HG02571 (cell line): ENCODE measurements around the gene NUP98.
"Not testable (repeated sequence)": the region's sequence is repeated elsewhere in the genome, so short reads cannot be mapped to it uniquely, and the experiment has no call there.

Experiments
- ATAC-seq: cut with Tn5 transposase; IDR thresholded peaks from one replicate; pipeline ENCODE4 v1.9.1; 2021; ENCODE audit warnings: mild to moderate bottlenecking, moderate library complexity; ENCODE audit not compliant: unreplicated experiment

Gene NUP98

GRCh38 chr11:3802011-3802790, 4.8 kb upstream of the NUP98 start:
- no peak for ATAC-seq

GRCh38 chr11:3799873-3800272, 2.5 kb upstream of the NUP98 start:
- ATAC-seq, result no peak

GRCh38 chr11:3799143-3799542, 1.8 kb upstream of the NUP98 start:
- no peak for ATAC-seq

DNA sequence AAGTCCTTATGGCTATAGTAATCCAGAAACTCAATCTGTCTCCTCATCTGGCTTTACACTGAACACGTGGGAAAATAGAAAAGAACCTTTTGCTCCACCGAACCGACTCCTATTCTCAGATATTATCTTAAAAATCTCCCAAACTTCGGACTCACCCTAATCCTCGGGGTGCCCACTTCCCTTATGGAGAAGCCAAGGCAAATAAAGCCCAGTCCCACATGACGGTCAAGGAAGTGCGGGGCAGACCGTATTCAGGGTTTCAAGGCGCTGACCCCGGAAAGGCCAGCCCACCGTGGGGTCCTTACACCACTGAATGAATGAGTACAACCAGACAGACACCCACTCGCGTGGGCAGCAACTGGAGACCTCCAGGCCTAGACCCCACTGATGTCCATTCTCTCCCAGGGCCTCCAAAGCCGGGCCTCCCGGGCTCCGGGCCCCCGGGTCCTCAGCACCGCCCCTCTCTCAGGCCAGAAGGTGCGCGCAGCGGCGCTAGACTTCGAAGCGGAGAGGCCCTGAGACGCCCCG, 489 bp downstream of the NUP98 start:
- ATAC-seq, result peak; percentile 24

DNA sequence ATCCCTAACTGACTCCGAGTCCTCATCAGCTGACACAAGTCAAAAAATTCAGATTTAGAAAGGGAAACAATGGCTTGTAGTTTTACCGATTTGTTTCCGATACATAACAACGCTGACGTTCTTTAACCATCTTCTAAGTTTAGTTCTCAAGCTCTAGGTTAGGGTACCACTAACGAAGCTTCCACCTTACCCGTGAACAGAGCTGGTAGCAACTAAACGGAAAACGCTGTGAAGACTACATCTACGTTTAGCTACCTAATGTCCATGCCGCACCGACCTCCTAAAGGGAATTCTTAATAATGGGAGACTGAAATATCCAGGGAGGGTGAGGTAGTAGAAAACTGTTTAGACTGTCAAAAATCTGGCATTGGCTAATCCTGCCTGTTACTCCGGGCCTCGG, 1.0 kb downstream of the NUP98 start:
- no peak for ATAC-seq

DNA sequence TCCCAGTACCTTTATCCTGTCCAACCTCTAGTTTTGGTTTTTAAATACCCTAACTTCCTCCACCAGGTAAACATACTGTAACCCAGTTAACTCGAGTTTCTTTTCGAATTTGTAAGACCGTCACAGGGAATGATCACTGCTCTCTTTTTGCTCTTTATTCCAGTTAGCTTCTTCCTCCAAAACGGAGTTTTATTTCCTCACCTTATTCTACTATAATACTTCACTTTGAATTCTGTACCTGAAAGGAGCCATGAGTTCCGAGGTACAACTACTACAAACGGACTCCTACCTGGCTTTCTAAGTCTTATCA, 1.4 kb downstream of the NUP98 start:
- ATAC-seq, result no peak

DNA sequence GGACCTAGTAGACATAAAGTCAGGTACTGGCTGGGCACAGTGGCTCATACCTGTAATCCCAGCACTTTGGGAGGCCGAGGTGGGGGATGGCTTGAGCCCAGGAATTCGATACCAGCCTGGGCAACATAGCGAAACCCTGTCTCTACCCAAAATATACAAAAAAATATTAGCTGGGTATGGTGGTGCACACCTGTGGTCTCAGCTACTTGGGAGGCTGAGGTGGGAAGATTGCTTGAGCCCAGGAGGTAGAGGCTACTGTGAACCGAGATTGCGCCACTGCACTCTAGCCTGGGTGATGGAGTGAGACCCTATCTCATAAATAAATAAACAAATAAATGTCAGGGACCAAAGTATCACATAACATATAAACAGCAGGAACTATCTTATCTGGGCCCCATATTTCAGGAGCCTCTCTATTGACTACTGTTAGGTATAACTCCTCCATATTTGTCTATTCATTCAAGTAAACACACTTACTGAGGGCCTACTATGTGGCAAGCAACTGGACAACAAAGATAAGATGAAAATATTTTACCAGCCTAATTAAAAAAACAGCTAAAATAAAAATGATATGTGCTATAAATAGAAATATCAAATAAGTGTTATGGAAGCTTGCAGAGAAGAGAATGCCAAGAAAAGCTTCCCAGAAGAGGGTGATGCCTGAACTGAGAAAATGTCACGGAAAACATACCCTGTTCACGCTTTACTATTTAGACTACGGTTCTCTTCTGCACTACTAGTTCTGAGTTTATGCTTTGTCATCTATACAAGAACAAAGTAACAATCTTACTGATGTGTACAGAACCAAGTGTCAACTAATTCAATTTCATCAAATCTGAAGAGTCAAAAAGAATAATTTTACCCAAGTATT, 2.0 kb downstream of the NUP98 start:
- no peak for ATAC-seq

DNA sequence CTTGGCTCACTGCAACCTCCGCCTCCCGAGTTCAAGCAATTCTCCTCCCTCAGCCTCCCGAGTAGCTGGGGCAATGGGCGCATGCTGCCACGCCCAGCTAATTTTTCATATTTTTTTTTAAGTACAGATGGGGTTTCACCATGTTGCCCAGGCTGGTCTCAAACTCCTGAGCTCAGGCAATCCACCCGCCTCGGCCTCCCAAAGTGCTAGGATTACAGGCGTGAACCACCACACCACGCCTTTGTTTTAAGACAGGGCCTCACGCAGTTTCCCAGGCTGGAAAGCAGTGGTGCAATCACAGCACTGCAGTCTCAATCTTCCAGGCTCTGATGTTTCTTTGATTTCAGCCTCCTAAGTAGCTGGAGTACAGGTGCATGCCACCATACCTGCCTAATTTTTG, 3.0 kb downstream of the NUP98 start:
- not testable (repeated sequence) for ATAC-seq

- ATAC-seq, result no peak
These were observed 10.4 kb downstream of the NUP98 start for GRCh38 chr11:3786781-3787428.

- ATAC-seq, result no peak
These were observed 13.7 kb downstream of the NUP98 start for GRCh38 chr11:3783611-3784010.

- no peak for ATAC-seq
These were observed 14.4 kb downstream of the NUP98 start for GRCh38 chr11:3782963-3783362.

DNA sequence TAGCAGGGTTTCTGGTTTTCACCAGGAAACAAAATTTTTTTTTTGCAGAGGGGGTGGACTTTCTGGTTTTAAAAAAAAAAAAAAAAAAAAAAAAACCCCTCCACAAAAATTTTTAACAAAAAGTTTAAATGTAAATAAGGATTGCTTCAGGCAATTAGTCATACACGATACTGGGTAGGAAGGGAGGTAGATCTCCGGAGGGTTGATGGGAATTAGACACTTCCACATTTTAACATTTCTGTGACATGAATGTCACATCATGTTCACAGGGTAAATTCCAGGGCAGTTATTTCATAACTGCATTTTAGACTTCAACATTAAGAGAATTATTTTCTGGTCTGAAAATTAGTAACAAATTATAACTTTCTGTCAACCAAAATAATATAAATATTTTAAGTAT, 15.9 kb downstream of the NUP98 start:
- ATAC-seq, result no peak

DNA sequence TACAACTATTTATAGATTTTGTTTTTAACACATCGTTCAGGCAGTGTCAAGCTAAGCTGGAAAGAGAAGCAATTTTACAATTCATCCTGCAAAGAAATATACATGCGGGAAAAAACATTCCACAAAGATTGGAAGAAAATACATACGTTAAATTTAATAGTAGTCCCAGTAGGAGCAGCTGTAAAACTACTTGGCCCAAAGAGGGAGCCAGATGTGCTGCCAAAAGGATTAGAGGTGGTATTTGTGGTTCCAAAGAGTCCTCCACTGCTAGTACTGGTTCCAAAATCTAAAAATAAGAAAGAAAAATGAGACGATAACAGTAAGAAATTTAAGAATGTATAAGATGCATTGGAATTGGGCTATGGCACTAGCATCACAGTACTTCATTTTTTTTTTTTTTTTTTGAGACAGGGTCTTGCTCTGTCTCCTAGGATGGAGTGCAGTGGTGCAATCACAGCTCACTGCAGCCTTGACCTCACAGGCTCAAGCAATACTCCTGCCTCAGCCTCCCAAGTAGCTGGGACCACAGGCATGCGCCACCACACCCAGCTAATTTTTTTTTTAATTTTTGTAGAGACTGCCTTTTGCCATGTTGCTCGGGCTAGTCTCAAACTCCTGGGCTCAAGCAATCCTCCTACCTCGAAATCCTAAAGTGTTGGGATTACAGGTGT, 21.5 kb downstream of the NUP98 start:
- no peak for ATAC-seq

DNA sequence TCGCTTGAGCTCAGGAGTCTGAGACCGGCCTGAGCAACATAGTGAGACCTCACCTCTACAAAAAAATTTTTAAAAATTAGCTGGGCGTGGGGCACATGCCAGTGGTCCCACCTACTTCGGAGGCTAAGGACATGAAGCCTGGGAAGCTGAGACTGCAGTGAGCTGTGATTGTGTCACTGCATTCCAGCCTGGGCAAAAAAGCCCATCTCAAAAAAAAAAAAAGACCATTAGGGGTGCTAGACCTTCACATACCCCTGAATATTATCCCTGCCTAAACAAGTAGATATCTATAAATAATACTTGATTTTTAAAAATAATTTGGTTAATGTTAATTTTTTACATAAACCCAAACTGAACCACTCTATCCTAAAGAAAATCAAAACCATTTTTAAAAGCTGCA, 24.2 kb downstream of the NUP98 start:
- no peak for ATAC-seq

- no peak for ATAC-seq
These were observed 29.8 kb downstream of the NUP98 start for GRCh38 chr11:3767536-3767935.

DNA sequence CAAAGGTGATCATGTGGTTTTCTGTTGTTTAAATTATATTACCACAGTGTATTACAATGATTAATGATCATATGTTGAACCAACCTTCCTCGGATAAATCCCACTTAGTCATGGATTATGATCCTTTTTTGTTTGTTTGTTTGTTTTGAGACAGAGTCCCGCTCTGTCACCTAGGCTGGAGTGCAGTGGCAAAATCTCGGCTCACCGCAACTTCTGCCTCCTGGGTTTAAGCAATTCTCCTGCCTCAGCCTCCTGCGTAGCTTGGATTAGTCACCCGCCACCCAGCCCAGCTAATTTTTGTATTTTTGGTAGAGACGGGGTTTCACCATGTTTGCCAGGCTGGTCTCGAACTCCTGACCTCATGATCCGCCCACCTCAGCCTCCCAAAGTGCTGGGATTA, 30.5 kb downstream of the NUP98 start:
- not testable (repeated sequence) for ATAC-seq

DNA sequence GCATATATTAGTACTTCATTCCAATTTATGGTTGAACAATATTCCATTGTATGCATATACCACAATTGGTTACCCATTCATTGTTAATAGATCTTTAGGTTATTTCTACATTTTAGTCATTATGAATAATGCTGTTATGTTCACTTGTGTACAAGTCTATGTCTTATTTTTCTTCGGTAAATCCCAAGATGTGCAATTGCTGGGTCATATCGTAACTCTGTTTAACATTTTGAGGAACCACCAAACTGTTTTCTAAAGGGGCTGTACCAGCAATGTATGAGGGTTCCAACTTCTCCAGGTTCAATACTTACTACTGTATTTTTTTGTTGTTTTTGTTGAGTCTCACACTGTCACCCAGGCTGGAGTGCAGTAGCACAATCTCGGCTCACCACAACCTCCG, 33.1 kb downstream of the NUP98 start:
- no peak for ATAC-seq

DNA sequence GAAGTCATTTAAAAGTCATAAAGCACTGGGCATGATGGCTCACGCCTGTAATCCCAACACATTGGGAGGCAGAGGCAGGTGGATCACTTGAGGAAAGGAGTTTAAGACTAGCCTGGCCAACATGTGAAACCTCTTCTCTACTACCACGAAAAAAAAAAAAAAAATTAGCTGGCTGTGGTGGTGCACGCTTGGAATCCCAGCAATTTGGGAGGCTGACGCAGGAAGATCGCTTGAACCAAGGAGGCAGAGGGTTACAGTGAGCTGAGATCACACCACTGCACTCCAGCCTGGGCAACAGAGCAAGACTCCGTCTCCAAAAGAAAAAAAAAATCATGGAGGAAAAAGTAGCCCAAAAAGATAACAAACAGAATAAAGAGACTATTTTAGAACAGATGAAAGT, 42.2 kb downstream of the NUP98 start:
- ATAC-seq, result no peak

DNA sequence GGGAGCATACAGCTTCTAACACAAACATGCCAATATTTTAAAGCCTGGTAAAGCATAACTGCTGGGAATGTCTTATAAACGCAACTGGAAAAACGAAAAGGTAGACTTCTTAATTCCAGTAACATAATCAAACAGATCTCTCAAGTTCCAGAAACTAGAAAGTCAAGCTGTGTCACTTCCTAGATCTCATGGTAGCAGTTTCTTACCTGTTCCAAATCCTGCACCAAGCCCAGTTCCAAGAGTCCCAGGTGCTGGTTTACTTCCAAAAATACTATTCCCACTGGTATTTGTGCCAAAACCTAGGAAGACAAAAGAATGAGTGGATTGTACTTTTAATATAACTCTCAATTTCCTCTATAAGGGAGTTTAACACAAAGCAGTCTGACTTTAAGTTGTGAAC, 44.2 kb downstream of the NUP98 start:
- ATAC-seq, result no peak

GRCh38 chr11:3747704-3748103, 49.6 kb downstream of the NUP98 start:
- no peak for ATAC-seq

DNA sequence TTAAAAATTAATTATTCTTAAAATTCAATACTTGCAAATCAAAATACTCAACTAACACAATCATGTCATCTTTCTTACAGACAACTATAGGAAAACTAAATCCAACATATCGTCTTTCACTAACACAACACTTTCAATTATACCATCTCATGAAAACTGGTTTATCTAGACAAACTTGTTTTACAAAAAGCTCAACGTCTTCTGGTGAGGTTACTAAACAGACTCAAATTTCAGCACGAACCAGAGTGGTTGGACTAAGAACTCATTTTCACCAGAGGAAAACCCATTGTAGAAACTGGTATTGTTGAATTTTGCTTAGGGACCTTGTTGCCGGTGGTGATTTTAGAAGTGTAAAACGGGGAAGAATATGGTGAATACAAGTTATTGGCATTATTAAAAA, 52.2 kb downstream of the NUP98 start:
- no peak for ATAC-seq
